DMS53 (cell line): Measurements from ENCODE around the gene GABRB1.

Experiments
- DNase-seq: peaks from one replicate; lab custom pipeline; 2025; lab: John Stamatoyannopoulos, UW

The GABRB1 gene

GRCh38 chr4:47031011-47031678 is at the start of gene GABRB1:
Gene GABRB1 (plus strand): TSS chr4:47031567.
- DNase-seq, result peak; percentile 77

- no peak for DNase-seq
Observed at GRCh38 chr4:46984781-46985180, 46.6 kb upstream of the GABRB1 start.

- no peak for DNase-seq
Observed at GRCh38 chr4:46986922-46987638, 44.3 kb upstream of the GABRB1 start.

GRCh38 chr4:46992338-46992737 is 39.0 kb upstream of the GABRB1 start:
- DNase-seq, result no peak

GRCh38 chr4:46993075-46994006 is 38.0 kb upstream of the GABRB1 start, which contains the start of gene GABRA4:
Gene GABRA4 (minus strand): TSS chr4:46993581. CDS start chr4:46993424, 157 bp downstream.
- peak; percentile 58 for DNase-seq

GRCh38 chr4:46994007-46994405 is 37.4 kb upstream of the GABRB1 start:
- DNase-seq, result peak; percentile 52

- no peak for DNase-seq
Observed at GRCh38 chr4:46999566-46999965, 31.8 kb upstream of the GABRB1 start.

GRCh38 chr4:47000406-47000805 is 31.0 kb upstream of the GABRB1 start:
- no peak for DNase-seq

GRCh38 chr4:47002580-47002979 is 28.8 kb upstream of the GABRB1 start:
- peak; percentile 47 for DNase-seq

- no peak for DNase-seq
Observed at GRCh38 chr4:47010347-47010911, 20.9 kb upstream of the GABRB1 start.

GRCh38 chr4:47010912-47011446 is 20.4 kb upstream of the GABRB1 start:
- peak; percentile 31 for DNase-seq

- no peak for DNase-seq
Observed at GRCh38 chr4:47012676-47013075, 18.7 kb upstream of the GABRB1 start.

GRCh38 chr4:47013373-47013772 is 18.0 kb upstream of the GABRB1 start:
- DNase-seq, result no peak

GRCh38 chr4:47017081-47017480 is 14.3 kb upstream of the GABRB1 start:
- no peak for DNase-seq

- peak; percentile 11 for DNase-seq
Observed at GRCh38 chr4:47017494-47017893, 13.9 kb upstream of the GABRB1 start.

- DNase-seq, result peak; percentile 81
Observed at GRCh38 chr4:47031751-47032404, 511 bp downstream of the GABRB1 start.

- DNase-seq, result peak; percentile 84
Observed at GRCh38 chr4:47032405-47033106, 1.2 kb downstream of the GABRB1 start.

GRCh38 chr4:47038263-47038662 is 6.9 kb downstream of the GABRB1 start:
- DNase-seq, result no peak

GRCh38 chr4:47040828-47041227 is 9.5 kb downstream of the GABRB1 start:
- no peak for DNase-seq

GRCh38 chr4:47043821-47044220 is 12.5 kb downstream of the GABRB1 start:
- DNase-seq, result no peak

GRCh38 chr4:47045261-47045660 is 13.9 kb downstream of the GABRB1 start:
- DNase-seq, result no peak
